ENCODE data around the gene CYSRT1. TPM values are rescaled to one million over a fixed set of nuclear protein-coding genes. Genes with fewer than 3 reads are reported as not detected.
"Not testable (repeated sequence)": the region's sequence is repeated elsewhere in the genome, so short reads cannot be mapped to it uniquely, and the experiment has no call there.

Gene CYSRT1
- polyA plus RNA-seq, 1 donor (not counting 4 experiments of a cell fraction or from before 2014, with no cell fraction given) = 0.80 TPM

DNA sequence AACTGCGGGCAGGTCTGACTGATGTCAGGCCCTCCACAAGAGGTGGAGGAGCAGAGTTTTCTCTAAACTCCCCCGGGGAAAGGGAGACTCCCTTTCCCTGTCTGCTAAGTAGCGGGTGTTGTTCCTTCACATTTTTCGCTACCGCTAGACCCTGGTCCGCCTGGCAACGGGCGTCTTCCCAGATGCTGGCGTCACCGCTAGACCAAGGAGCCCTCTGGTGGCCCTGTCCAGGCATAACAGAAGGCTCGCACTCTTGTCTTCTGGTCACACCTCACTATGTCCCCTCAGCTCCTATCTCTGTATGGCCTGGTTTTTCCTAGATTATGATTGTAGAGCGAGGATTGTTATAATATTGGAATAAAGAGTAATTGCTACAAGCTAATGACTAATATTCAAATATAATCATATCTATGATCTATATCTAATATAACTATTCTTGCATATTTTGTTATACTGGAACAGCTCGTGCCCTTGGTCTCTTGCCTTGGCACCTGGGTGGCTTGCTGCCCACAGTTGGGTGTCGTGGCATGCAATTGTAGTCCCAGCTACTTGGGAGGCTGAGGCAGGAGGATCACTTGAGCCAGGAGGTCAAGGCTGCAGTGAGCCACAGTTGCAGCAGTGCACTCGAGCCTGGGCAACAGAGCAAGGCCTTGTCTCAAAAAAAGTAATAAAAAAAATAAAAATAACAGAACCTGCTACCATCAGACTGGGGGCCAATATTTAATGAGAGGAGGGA is 37.4 kb downstream of the CYSRT1 start:
- H3K4me3 ChIP-seq (ENCODE audit: control insufficient read depth in 2 of 3, extremely low read depth in 1 of 3, insufficient read depth in 2 of 3, low read depth in 1 of 3, low read length in 3 of 3); H3K4me1 ChIP-seq (ENCODE audit: control insufficient read depth, extremely low read depth, insufficient read depth, low read length); H3K27me3 ChIP-seq (ENCODE audit: control insufficient read depth, extremely low read depth, insufficient read depth, low read length); H3K4me2 ChIP-seq (ENCODE audit: control insufficient read depth, extremely low read depth, insufficient read depth, low read depth, low read length); DNase-seq (ENCODE audit: low read depth, low spot score); H2AFZ ChIP-seq (ENCODE audit: control insufficient read depth, low read length); FAIRE-seq; H4K20me1 ChIP-seq (ENCODE audit: control insufficient read depth, extremely low read depth, insufficient read depth, low read length); H3K27ac ChIP-seq (ENCODE audit: control insufficient read depth, insufficient read depth, low read length); H3K79me2 ChIP-seq (ENCODE audit: control insufficient read depth, insufficient read depth, low read length); H3K9me3 ChIP-seq (ENCODE audit: control insufficient read depth, low read depth, low read length); H3K9me1 ChIP-seq (ENCODE audit: control insufficient read depth, extremely low read depth, insufficient read depth, low read length); H3K9ac ChIP-seq (ENCODE audit: control insufficient read depth, extremely low read depth, insufficient read depth, low read length); dilution Hi-C loops (cut with MboI; ENCODE audit: extremely low pct_ligation_motif_present, low sequenced_read_pairs): not testable (repeated sequence)
- TF ChIP-seq, protein P1, sequence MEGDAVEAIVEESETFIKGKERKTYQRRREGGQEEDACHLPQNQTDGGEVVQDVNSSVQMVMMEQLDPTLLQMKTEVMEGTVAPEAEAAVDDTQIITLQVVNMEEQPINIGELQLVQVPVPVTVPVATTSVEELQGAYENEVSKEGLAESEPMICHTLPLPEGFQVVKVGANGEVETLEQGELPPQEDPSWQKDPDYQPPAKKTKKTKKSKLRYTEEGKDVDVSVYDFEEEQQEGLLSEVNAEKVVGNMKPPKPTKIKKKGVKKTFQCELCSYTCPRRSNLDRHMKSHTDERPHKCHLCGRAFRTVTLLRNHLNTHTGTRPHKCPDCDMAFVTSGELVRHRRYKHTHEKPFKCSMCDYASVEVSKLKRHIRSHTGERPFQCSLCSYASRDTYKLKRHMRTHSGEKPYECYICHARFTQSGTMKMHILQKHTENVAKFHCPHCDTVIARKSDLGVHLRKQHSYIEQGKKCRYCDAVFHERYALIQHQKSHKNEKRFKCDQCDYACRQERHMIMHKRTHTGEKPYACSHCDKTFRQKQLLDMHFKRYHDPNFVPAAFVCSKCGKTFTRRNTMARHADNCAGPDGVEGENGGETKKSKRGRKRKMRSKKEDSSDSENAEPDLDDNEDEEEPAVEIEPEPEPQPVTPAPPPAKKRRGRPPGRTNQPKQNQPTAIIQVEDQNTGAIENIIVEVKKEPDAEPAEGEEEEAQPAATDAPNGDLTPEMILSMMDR (optimal IDR thresholded peaks at IDR 0.05 in 1 of 3, IDR thresholded peaks at IDR 0.05 in 1 of 3, conservative IDR thresholded peaks at IDR 0.05 in 1 of 3; ENCODE audit: extremely low read depth in 1 of 3, insufficient read depth in 2 of 3, low read length in 3 of 3) = peak in 1 of 3 experiments; percentile 37
- peaks cover 23 to 32% of the 10 kb centered on the region in 2 experiments for H3K36me3 ChIP-seq (ENCODE audit: control insufficient read depth in 2 of 2, extremely low read depth in 1 of 2, insufficient read depth in 2 of 2, low read length in 2 of 2)

DNA sequence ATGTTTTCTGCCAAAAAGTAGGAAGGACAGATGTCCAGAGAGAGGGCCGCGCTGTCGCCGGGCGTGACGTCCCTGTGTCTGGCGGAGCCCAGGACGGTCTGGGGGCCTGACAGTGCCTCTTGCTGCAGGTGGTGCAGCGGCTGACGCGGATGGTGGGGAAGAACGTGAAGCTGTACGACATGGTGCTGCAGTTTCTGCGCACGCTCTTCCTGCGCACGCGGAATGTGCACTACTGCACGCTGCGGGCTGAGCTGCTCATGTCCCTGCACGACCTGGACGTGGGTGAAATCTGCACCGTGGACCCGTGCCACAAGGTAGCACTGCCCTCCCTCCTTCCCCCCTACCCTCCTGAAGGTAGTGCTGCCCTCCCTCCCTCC is 37.9 kb downstream of the CYSRT1 start:
- peaks cover 23 to 34% of the 10 kb centered on the region in 2 experiments for H3K36me3 ChIP-seq (ENCODE audit: control insufficient read depth in 2 of 2, extremely low read depth in 1 of 2, insufficient read depth in 2 of 2, low read length in 2 of 2)
- no peaks in the 10 kb centered on the region for H3K27me3 ChIP-seq (ENCODE audit: control insufficient read depth, extremely low read depth, insufficient read depth, low read length)
- no peak overlapping the region for H3K9ac ChIP-seq (ENCODE audit: control insufficient read depth, extremely low read depth, insufficient read depth, low read length)
- no peaks in the 10 kb centered on the region for H3K9me3 ChIP-seq (ENCODE audit: control insufficient read depth, low read depth, low read length)
- H2AFZ ChIP-seq (ENCODE audit: control insufficient read depth, low read length) = no peak overlapping the region
- H3K79me2 ChIP-seq (ENCODE audit: control insufficient read depth, insufficient read depth, low read length) = peaks cover 8% of the 10 kb centered on the region
- dilution Hi-C loops (cut with MboI; ENCODE audit: extremely low pct_ligation_motif_present, low sequenced_read_pairs) = no loop called here
- H3K9me1 ChIP-seq (ENCODE audit: control insufficient read depth, extremely low read depth, insufficient read depth, low read length) = no peaks in the 10 kb centered on the region
- no peak overlapping the region for H3K4me3 ChIP-seq (ENCODE audit: control insufficient read depth in 2 of 3, extremely low read depth in 1 of 3, insufficient read depth in 2 of 3, low read depth in 1 of 3, low read length in 3 of 3)
- H3K4me1 ChIP-seq (ENCODE audit: control insufficient read depth, extremely low read depth, insufficient read depth, low read length) = no peaks in the 10 kb centered on the region
- no peak for DNase-seq (ENCODE audit: low read depth, low spot score)
- FAIRE-seq = no peak
- no peak for TF ChIP-seq EZH2 (IDR thresholded peaks at IDR 0.05; ENCODE audit: low read length)
- TF ChIP-seq, protein P1 (optimal IDR thresholded peaks at IDR 0.05 in 1 of 3, IDR thresholded peaks at IDR 0.05 in 1 of 3, conservative IDR thresholded peaks at IDR 0.05 in 1 of 3; ENCODE audit: extremely low read depth in 1 of 3, insufficient read depth in 2 of 3, low read length in 3 of 3) = no peak
- H3K27ac ChIP-seq (ENCODE audit: control insufficient read depth, insufficient read depth, low read length) = no peak overlapping the region
- no peaks in the 10 kb centered on the region for H4K20me1 ChIP-seq (ENCODE audit: control insufficient read depth, extremely low read depth, insufficient read depth, low read length)
- no peak overlapping the region for H3K4me2 ChIP-seq (ENCODE audit: control insufficient read depth, extremely low read depth, insufficient read depth, low read depth, low read length)
